GM19452 (cell line): ENCODE measurements around the gene SBK2.
"Not testable (repeated sequence)": the region's sequence is repeated elsewhere in the genome, so short reads cannot be mapped to it uniquely, and the experiment has no call there.

ENCODE experiments used
- ATAC-seq: cut with Tn5 transposase; IDR thresholded peaks from one replicate; pipeline ENCODE4 v1.9.1; 2021; ENCODE audit not compliant: unreplicated experiment

Gene SBK2, protein sequence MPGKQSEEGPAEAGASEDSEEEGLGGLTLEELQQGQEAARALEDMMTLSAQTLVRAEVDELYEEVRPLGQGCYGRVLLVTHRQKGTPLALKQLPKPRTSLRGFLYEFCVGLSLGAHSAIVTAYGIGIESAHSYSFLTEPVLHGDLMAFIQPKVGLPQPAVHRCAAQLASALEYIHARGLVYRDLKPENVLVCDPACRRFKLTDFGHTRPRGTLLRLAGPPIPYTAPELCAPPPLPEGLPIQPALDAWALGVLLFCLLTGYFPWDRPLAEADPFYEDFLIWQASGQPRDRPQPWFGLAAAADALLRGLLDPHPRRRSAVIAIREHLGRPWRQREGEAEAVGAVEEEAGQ

DNA sequence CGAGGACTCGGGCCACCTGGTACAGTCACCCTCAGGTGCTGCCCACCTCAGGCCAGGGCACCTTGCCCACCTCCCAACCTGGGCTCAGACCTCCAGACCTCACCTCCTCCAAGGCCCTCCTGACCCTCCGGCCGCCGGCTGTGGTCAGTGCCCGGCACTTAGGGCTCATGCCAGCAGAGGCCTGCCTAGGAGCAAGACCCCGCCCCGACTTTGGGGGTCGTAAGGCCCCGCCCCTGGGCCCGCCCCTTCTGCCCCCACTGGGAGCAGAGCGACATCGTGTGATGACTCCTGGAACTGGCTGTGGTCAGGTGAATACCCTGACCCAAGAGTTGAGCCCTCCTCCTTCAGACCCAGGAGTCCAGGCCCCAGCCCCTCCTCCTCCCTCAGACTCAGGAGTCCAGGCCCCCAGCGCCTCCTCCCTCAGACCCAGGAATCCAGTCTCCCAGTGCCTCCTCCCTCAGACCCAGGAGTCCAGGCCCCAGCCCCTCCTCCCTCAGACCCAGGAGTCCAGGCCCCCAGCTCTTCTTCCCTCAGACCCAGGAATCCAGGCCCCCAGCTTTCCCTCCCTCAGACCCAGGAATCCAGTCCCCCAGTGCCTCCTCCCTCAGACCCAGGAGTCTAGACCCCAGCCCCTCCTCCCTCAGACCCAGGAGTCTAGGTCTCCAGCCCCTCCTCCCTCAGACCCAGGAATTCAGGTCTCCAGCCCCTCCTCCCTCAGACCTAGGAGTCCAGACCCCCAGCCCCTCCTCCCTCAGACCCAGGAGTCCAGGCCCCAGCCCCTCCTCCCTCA, at the start of gene SBK2:
TSS of gene SBK2 (minus strand) at position 183 of the 790 bp plus-strand sequence. CDS start 839 bp downstream, outside the sequence.
- ATAC-seq = no peak

DNA sequence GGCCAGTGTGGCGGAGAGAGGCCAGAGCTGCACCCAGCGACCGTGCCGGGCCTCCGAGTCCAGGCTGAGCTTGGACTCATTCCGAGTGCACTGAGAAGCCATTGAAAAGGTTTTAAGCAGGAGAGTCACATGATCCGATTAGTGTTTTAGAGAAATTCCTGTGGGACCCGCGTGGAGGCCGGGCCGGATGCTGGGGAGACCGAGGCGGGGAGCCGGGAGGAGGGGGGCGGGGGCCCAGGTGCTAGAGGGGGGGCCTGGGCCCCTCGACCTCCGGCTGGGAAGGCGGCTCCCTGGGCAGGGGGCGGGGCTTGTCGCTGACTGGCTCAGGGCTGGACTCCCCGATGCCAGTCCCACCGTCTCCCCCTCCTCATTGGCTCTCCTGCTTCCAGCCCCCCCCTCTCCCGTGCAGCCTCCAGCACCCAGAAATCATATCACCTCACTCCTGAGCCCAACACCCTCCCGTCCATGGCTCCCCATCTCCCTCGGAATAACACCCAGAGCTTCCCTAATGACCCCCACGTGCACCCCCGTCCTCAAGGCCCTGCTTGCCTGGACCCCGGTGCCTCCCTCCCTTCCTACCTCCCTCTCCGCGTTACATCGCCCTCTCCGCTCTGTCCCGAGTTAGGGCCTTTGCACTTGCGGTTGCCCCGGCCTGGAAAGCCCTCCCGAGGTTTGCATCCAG, 48.9 kb upstream of the SBK2 start:
- ATAC-seq = no peak

DNA sequence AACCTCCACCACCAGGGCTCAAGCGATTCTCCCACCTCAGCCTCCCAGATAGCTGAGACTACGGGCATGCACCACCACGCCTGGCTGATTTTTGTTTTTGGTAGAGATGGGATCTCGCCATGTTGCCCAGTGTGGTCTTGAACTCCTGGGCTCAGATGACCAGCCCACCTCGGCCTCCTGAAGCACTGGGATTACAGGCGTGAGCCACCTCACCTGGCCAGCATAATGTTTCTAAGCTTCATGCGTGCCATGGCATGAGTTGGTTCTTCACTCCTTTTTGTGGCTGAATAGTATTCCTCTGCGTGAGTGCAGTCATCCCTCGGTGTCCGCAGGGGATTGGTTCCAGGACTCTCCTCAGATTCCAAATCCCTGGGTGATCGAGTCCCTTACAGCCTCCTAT, 47.9 kb upstream of the SBK2 start:
- no peak for ATAC-seq

DNA sequence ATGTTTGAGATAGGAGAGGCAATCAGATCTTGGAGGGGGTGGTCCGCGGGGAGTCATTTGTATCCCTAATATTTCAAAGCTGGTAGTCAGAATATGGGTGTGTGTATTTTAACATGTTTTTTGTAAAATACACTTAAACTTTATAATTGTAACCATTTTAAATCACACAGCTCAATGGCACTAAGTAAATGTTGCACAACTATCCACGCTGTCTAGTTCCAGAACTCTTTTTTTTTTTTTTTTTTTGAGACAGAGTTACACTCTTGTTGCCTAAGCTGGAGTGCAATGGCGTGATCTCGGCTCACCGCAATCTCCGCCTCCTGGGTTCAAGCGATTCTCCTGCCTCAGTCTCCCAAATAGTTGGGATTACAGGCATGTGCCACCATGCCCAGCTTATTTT, 47.0 kb upstream of the SBK2 start:
- ATAC-seq = not testable (repeated sequence)

DNA sequence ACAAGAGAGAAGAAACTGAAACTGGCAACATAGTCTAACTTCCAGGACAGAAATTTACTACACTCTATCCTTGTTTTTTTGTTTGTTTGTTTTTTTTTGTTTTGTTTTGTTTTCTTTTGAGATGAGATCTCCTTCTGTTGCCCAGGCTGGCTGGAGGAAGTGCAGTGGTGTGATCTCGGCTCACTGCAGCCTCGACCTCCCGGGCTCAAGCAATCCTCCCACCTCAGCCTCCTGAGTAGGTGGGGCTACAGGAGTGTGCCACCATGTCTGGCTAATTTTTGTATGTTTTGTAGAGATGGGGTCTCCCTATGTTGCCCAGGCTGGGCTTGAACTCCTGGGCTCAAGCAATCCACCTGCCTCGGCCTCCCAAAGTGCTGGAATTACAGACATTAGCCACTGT, 45.4 kb upstream of the SBK2 start:
- ATAC-seq = not testable (repeated sequence)

DNA sequence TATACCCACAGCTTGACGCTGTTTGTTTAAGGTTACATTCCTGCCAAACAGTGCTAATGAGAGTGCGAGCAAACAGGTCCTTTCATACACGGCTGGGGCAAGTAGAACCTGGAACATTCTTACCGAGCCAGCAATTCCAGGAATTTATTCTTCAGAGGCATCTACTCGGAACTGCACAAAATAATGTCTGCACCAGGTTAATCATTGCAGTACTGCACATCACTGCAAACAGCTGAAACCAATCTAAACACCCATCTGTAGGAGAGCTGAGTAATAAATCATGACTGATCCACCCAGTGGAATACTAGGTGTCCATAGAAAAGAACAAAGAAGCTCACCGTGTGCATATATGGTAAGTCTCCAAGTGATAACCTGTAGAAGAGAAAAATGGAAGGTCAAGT, 44.9 kb upstream of the SBK2 start:
- no peak for ATAC-seq

DNA sequence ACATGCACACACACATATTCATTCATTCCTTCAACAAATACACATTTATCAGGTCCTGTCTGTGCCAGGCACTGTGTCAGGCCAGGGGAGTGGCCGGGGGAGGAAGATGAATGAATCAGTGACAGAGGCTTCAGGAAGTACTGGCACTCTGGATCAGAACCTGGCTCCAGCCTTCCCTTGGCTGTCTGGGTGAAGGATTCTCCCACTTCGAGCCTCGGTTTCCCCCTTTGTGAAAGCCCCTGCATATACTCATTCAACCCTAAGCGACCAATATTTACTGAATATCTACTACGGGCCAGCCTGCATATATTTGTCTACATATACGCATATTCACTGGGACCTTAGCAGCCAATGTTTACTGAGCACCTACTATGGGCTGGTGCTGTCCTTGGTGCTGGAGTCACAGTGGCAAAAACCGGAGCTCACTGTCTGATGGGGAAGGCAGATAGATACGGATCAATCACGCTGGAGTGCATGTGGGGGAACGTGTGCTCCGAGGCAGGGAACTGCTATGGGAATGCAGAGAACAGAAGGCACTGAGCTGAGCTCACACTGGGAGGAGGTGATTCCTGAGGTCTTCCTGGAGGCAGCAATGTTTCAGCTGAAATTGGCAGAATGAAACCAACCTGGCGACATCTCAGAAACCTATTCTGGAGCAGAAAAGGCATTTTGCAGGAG, 44.4 kb upstream of the SBK2 start:
- no peak for ATAC-seq

DNA sequence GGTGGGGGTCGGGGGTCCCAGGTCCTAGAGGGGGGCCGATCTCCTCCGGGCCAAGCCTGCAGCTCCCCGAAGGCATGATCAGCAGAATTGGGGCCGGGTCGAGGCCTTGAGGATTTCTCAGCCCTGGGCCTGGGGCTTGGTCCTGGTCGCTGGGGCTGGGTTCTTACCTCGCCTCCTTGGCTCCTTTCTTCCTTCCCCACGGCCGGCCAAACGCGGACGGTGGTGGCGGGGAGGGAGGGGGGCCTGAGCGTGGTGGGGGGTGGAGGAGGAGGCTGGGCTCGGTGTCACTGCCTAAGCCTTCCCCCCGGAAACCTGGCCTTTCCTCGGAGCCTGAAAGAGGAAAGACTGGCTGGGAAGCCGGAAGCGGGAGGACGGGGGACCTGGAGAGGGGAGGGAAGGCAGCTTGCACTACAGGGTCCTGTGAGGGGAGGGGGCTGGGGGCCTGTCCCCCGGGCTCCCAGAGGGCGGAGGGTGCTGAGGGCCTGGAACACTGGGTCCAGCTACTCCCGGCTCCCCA, 43.8 kb upstream of the SBK2 start, which contains the start of gene ZNF579:
TSS of gene ZNF579 (minus strand) at position 221 of the 517 bp plus-strand sequence. CDS start 1,209 bp downstream, outside the sequence.
- ATAC-seq = no peak

DNA sequence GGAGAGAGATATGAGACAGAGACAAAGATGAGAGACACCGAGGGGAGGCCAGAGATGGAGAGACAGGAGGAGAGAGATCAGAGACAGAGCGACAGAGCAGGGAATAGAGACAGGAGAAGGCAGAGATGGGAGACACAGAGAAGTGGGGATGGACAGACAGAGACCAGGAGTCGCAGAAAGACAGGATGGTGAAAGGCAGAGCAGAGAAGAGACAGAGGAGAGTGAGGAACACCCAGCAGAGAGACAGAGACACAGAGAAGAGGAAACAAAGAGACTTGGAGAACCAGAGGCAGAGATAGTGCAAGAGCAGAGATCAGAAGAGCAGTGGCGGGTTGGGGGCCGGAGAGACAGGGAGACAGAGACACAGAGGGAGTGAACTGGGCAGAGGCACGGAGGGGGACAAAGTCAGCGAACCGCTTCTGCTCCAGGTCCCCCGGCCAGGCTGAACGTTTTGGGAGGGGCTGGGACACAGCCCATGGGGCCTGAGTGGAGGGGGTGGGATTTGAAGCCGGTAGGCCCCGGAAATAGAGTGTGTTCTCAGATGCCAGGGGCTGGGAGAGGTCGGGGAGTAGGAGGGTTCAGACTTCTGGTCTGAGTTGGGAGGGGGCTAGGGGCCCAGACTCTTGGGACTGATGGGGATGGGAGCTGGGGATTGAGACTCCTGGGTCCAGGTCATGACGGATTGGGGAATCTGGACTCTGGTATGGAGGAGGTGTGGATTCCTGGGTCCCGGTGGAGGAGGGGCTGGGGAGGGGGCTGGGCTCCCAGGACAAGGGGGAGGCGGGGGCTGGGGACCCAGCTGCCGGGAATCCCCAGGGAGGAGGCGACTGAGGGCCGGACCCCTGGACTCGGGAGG, 43.1 kb upstream of the SBK2 start:
- no peak for ATAC-seq

DNA sequence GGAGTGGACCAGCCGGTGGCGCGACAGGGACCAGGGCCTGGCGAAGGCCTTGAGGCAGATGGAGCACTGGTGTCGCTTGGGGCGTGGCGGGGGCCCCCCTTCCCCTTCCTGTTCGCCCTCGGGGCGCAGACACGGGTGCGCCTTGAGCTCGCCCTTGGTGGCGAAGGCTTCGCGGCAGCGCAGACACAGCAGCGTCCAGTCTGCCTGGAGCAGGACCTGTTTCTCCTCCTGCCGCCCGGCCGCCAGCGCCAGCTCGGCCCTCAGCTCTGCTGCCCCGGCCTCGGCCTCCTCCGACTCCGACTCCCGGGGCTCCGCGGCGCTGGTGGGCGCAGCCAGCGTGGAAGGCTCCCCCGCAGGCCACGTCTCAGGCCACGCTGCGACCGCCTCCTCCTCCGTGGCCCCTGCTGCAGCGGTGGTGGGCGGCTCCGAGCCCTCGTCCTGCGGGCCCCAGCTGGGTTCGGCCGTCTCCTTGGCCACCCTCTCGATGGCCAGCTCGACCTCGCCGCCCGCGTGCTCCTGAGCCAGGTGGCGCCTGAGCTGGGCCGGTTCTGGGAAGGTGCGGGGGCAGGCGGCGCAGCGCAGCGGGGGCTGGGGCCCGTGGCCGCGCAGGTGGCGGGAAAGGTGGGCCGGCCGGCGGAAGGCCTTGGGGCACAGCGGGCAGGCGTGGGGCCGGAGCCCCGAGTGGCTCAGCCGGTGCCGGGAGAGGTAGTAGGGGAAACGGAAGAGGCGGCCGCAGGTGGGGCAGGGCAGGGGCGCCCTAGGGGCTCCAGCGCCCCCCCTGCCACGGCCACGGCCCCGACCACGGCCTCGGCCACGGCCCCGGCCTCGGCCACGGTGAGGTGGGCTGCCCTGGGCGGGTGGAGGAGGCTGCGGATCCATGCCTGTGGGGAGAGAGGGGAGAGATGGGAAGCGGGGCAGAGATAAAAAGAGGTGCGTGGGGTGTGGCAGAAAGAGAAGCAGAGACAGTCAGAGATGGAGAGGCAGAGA, 42.1 kb upstream of the SBK2 start:
- no peak for ATAC-seq

DNA sequence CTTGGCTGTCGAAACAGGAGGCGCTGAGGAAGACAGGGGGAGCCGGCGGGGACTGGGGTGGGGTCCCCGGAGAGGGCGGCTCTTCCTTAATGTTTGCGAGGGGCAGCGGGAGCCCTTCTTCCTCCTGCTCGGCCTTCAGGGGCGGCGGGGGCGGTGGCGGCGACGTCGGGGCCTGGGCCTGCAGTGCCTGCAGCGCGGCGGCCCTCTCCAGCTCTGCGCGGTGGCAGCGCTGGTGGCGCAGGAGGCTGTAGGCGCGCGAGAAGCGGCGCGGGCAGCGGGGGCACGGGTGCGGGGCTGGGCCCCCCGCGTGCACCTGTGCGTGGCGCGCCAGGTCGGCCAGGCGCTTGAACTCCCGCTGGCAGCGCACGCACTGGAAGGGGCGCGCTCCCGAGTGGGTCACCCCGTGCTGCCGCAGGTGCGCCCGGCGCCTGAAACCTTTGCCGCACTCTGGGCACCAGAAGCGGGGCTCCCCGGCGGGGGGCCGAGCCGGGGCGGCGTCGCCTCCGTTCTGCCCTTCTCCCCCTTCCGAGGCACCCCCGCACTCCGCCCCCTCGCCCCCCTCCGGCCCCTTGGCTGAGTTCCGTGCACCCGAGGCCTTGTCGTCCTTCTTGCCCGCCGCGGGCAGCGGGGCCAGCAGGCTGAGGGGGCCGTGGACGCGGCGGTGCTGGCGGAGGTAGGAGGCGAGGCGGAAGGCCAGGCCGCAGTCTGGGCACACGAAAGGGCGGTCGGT, 41.3 kb upstream of the SBK2 start:
- no peak for ATAC-seq

DNA sequence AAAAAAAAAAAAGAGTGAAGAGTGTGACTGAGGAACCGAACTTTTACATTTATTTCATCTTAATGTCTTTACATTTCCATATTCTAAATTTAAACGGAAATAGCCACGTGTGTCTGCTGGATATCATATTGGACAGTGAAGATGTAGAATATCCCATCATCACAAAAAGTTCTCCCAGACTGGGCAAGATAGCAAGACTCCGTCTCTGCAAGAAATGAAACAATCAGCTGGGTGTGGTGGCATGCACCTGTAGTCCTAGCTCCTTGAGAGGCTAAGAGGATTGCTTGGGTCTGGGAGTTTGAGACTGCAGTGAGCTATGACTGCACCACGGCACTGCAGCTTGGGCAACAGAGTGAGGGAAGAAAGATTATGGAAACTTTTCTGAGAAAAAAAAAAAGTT, 39.8 kb upstream of the SBK2 start:
- no peak for ATAC-seq

DNA sequence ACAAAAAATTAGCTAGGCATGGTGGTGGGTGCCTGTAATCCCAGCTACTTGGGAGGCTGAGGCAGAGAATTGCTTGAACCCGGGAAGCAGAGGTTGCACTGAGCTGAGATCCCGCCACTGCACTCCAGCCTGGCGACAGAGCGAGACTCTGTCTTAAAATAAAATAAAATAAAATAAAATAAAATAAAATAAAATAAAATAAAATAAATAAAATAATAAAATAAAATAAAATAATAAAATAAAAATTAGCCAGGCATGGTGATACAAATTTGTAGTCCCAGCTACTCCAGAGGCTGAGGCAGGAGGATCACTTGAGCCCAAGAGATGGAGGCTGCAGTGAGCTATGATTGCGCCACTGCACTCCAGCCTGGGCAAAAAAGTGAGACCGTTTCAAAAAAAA, 37.0 kb upstream of the SBK2 start:
- ATAC-seq = not testable (repeated sequence)

DNA sequence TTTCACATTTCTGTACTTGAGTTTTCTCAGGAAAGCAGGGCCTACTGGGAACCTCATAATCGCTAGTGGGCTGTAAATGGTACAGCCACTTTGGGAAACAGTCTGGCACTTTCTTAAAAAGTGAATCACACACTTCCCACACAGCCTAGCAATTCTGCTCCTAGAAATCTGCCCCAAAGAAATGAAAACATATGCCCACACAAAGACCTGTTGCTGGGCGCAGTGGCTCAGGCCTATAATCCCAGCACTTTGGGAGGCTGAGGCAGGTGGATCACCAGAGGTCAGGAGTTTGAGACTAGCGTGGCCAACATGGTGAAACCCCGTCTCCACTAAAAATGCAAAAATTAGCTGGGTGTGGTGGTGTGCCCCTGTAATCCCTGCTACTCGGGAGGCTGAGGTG, 32.5 kb upstream of the SBK2 start:
- not testable (repeated sequence) for ATAC-seq

DNA sequence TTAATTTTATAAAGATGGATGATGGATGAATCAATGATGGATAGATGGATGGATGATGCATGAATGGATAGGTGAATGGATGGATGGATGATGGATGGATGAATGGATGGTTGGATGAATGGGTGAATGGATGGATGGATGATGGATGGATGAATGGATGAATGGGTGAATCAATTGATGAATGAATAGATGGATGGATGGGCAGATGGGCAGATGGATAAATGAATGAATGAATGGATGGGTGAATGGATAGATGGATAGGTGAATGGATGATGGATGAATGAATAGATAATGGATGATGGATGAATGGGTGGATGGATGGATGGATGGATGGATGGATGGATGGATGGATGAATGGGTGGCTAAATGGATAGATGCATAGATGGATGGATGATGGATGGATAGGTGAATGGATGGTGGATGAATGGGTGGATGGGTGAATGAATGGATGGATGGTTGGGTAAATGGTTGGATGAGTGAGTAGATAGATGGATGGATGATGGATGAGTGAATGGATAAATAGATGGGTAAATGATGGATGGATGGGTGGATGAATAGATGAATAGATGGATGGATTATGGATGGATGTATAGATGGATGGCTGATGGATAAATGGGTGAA, 30.9 kb upstream of the SBK2 start:
- no peak for ATAC-seq

DNA sequence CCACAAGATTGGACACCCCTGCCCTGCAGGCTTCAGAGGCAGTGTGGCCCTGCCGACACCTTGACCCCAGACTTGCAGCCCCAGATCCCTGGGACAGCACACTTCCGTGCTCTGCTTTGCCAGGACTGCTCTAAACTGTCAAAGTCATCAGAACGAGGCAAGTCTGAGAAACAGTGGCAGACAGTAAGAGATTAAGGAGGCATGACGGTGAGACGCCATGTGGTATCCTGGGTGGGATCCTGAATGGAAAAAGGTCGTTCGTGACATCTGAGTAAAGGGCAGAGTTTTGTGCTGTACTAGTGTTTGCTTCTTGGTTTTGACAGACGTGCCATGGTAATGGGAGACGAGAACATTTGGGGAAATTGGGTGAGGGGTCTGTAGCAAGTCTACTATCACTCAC, 29.9 kb upstream of the SBK2 start:
- ATAC-seq = no peak

DNA sequence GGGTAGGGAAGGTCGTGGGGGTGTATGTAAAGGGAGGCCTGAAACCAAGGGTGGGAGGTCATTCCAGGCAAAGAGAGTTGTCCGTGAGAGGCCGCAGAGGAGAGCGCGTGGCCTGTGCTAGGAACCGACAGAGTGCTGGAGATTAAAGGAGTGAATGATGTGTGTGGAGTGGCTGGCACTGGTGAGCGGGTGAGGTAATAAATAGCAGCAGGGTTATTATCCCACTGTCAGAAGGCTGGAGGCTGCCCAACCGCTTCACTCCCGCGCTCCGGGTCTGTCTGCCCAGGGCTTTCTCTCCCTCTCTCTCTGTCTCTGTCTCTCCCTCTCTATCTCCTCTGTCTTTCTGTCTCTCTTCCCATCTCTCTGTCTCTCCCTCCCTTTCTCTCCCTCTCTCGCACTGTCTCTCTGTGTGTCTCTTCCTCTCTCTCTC, 26.3 kb upstream of the SBK2 start:
- no peak for ATAC-seq

DNA sequence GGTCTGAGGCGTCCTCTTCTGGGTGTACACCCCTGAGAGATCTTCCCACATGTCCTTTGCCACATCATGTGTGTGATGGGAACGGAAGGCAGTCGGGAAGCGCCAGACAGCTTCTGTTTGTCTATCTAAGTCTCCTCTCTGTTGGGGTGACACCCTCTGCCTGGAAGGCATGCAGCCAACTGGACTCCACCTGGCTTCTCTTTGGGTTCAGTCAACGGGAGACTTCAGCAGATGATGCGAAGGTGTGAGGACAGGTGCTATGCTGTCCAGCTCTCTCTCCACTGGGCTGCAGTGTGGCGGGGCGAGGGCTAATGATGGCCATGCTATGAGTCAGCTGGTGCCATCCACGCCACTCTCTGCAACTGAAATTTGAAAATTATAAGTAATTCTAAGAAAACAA, 22.8 kb upstream of the SBK2 start:
- ATAC-seq = no peak
